Head of caudate nucleus (tissue), 42 donors: ENCODE results near the gene KRTAP13-2.

Source experiments
- DNase-seq, 42 donors: peaks; one replicate each; pipeline versions ENCODE4 v3.0.0 to v3.0.0-alpha.2; 2020 to 2021; ENCODE audit warnings: mixed read lengths in 7 of 42
- intact Hi-C: fragments of 100-400 bp; cut with DNase I; formaldehyde crosslinking; loops from one replicate; pipeline ENCODE4 v1.15.0; 2022

KRTAP13-2 gene

GRCh38 chr21:30372139-30372770 is at the start of gene KRTAP13-2:
Gene KRTAP13-2, minus strand, starts transcription at chr21:30372271. Its CDS starts 58 bp downstream, at chr21:30372213.
- intact Hi-C loops = no loop called here
- no peak for DNase-seq

- intact Hi-C loops = no loop called here
Measured at GRCh38 chr21:30415993-30416392, 43.9 kb upstream of the KRTAP13-2 start.

GRCh38 chr21:30408782-30409494 is 36.9 kb upstream of the KRTAP13-2 start:
- intact Hi-C loops = no loop called here
- DNase-seq = no peak

More at GRCh38 chr21:30415993-30416392, 43.9 kb upstream of the KRTAP13-2 start:
- no peak for DNase-seq

- no peak for DNase-seq
- intact Hi-C loops = no loop called here
Measured at GRCh38 chr21:30395731-30396130, 23.7 kb upstream of the KRTAP13-2 start, which contains the start of gene KRTAP13-1. Gene KRTAP13-1, plus strand, starts transcription at chr21:30396031. Its CDS starts 56 bp downstream, at chr21:30396087.

GRCh38 chr21:30391492-30392025 is 19.5 kb upstream of the KRTAP13-2 start:
- DNase-seq = no peak
- intact Hi-C loops = no loop called here

- intact Hi-C loops = no loop called here
- DNase-seq = no peak
Measured at GRCh38 chr21:30382201-30382600, 10.1 kb upstream of the KRTAP13-2 start.

GRCh38 chr21:30355906-30356305 is 16.2 kb downstream of the KRTAP13-2 start:
- intact Hi-C loops = no loop called here
- DNase-seq = no peak

GRCh38 chr21:30354308-30355005 is 17.6 kb downstream of the KRTAP13-2 start:
- no peak for DNase-seq
- intact Hi-C loops = no loop called here

- no peak for DNase-seq
- intact Hi-C loops = no loop called here
Measured at GRCh38 chr21:30351534-30351933, 20.5 kb downstream of the KRTAP13-2 start.

GRCh38 chr21:30349572-30349971 is 22.5 kb downstream of the KRTAP13-2 start:
- no peak for DNase-seq
- intact Hi-C loops = no loop called here

GRCh38 chr21:30348506-30348905 is 23.6 kb downstream of the KRTAP13-2 start, which contains the start of gene KRTAP23-1:
Gene KRTAP23-1, minus strand, starts transcription at chr21:30348606. Its CDS starts 0 bp downstream, at chr21:30348606.
- intact Hi-C loops = no loop called here

GRCh38 chr21:30345014-30345413 is 27.1 kb downstream of the KRTAP13-2 start:
- DNase-seq = no peak
- intact Hi-C loops = no loop called here

More at GRCh38 chr21:30348506-30348905, 23.6 kb downstream of the KRTAP13-2 start, which contains the start of gene KRTAP23-1:
- no peak for DNase-seq

- intact Hi-C loops = no loop called here
- peak in 40 of 42 donors; percentile 5 to 82 (median 51) for DNase-seq
Measured at GRCh38 chr21:30340714-30341573, 31.1 kb downstream of the KRTAP13-2 start.

GRCh38 chr21:30338717-30339116 is 33.4 kb downstream of the KRTAP13-2 start:
- intact Hi-C loops = no loop called here

GRCh38 chr21:30337772-30338171 is 34.3 kb downstream of the KRTAP13-2 start:
- DNase-seq = no peak
- intact Hi-C loops = no loop called here

More at GRCh38 chr21:30338717-30339116, 33.4 kb downstream of the KRTAP13-2 start:
- DNase-seq = no peak

- no peak for DNase-seq
- intact Hi-C loops = no loop called here
Measured at GRCh38 chr21:30337276-30337744, 34.8 kb downstream of the KRTAP13-2 start, which contains the start of gene KRTAP27-1. Gene KRTAP27-1, minus strand, starts transcription at chr21:30337694. Its CDS starts 26 bp downstream, at chr21:30337668.

- intact Hi-C loops = no loop called here
- no peak for DNase-seq
Measured at GRCh38 chr21:30336596-30336995, 35.5 kb downstream of the KRTAP13-2 start.

- DNase-seq = no peak
- intact Hi-C loops = no loop called here
Measured at GRCh38 chr21:30333736-30334135, 38.3 kb downstream of the KRTAP13-2 start.
